Fibroblast of lung (primary cell): ENCODE results near the gene ZNF600. TPM values are rescaled to one million over a fixed set of nuclear protein-coding genes. Genes with fewer than 3 reads are reported as not detected.
A peak's percentile ranks its signal among the peaks of the same experiment; 100 is the strongest.
"Not testable (repeated sequence)": the region's sequence is repeated elsewhere in the genome, so short reads cannot be mapped to it uniquely, and the experiment has no call there.

Source experiments
- DNase-seq, 2 donors: peaks; one replicate each; pipeline versions ENCODE4 v3.0.0 to v3.0.0-alpha.2; 2010; ENCODE audit warnings: low read depth in 2 of 2
- H2AFZ ChIP-seq: 2 replicates; pipeline ENCODE4 v1.5.1; 2012; ENCODE audit warnings: low read length, control low read depth, inconsistent platforms
- H3K27ac ChIP-seq: 2 replicates; pipeline ENCODE4 v1.5.1; 2011; ENCODE audit warnings: low read length, control low read depth; ENCODE audit not compliant: insufficient read depth
- H3K27me3 ChIP-seq: 2 replicates; pipeline ENCODE4 v1.5.1; 2011; ENCODE audit warnings: mild to moderate bottlenecking, low read length; ENCODE audit not compliant: control insufficient read depth, insufficient read depth
- H3K36me3 ChIP-seq: 2 replicates; pipeline ENCODE4 v1.5.1; 2011; ENCODE audit warnings: low read length; ENCODE audit not compliant: control insufficient read depth, insufficient read depth
- H3K4me1 ChIP-seq: 2 replicates; pipeline ENCODE4 v1.5.1; 2011; ENCODE audit warnings: low read length; ENCODE audit not compliant: control insufficient read depth, insufficient read depth; ENCODE audit errors: extremely low read depth
- H3K4me2 ChIP-seq: 2 replicates; pipeline ENCODE4 v1.5.1; 2011; ENCODE audit warnings: low read length, control low read depth; ENCODE audit not compliant: insufficient read depth; ENCODE audit errors: extremely low read depth
- H3K4me3 ChIP-seq, 4 experiments: fragments of 200-600 bp in 1 of 4; sonication (generic) in 1 of 4; replicated peaks in 1 of 4; 2 replicates each; pipeline ENCODE4 v1.5.1; 2011 to 2016; ENCODE audit warnings: low read length in 4 of 4, low read depth in 3 of 4, mild to moderate bottlenecking in 3 of 4, control low read depth in 2 of 4, inconsistent platforms in 1 of 4, mixed read lengths in 1 of 4; ENCODE audit not compliant: insufficient read depth in 1 of 4; ENCODE audit errors: control extremely low read depth in 1 of 4
- H3K79me2 ChIP-seq: 2 replicates; pipeline ENCODE4 v1.5.1; 2012; ENCODE audit warnings: mild to moderate bottlenecking, low read length, inconsistent platforms; ENCODE audit not compliant: control insufficient read depth, insufficient read depth
- H3K9ac ChIP-seq: 2 replicates; pipeline ENCODE4 v1.5.1; 2011; ENCODE audit warnings: mild to moderate bottlenecking, low read length, control low read depth; ENCODE audit not compliant: insufficient read depth
- H3K9me3 ChIP-seq: 2 replicates; pipeline ENCODE4 v1.5.1; 2012; ENCODE audit warnings: low read depth, low read length; ENCODE audit not compliant: control insufficient read depth, insufficient read depth
- H4K20me1 ChIP-seq: 2 replicates; pipeline ENCODE4 v1.5.1; 2011; ENCODE audit warnings: low read length; ENCODE audit not compliant: control insufficient read depth, insufficient read depth; ENCODE audit errors: extremely low read depth
- CTCF ChIP-seq, 2 donors: IDR thresholded peaks in 1 of 2; conservative IDR thresholded peaks in 1 of 2; 1 replicate in 1 of 2; 2 replicates in 1 of 2; pipeline ENCODE4 v1.5.1; 2011 to 2012; ENCODE audit warnings: low read length in 2 of 2, control low read depth in 1 of 2, inconsistent platforms in 1 of 2, low read depth in 1 of 2, mild to moderate bottlenecking in 1 of 2
- EZH2 ChIP-seq: IDR thresholded peaks from 2 replicates; pipeline ENCODE4 v1.5.1; 2012; ENCODE audit warnings: low read length, control low read depth, mild to moderate bottlenecking; ENCODE audit errors: missing control alignments
- polyA plus RNA-seq, 2 donors: library from polyadenylated mRNA; depleted of rRNA in 1 of 2; stranded (reverse) in 1 of 2; unstranded in 1 of 2; fragments of >200 nt; gene quantifications; 2 replicates each; pipeline ENCODE4 v1.2.1, GENCODE V29; 2011 to 2012; ENCODE audit warnings: missing spikeins in 1 of 2
- total RNA-seq: library from RNA; depleted of rRNA; stranded (reverse); fragments of >200 nt; gene quantifications from 2 replicates; pipeline ENCODE4 v1.2.1, GENCODE V29; 2014

ZNF600 gene
- total and polyA plus RNA-seq, 2 donors (not counting 1 experiment from before 2014, with no cell fraction given): 2.7 to 5.0 TPM

GRCh38 chr19:52716522-52716921, 70.1 kb downstream of the ZNF600 start:
- Histone ChIP-seq H3K27ac (no peak overlapping the region), H3K27me3 (no peaks in the 10 kb centered on the region), H3K4me1 (no peaks in the 10 kb centered on the region), H3K4me3 (no peak overlapping the region), H3K79me2 (no peaks in the 10 kb centered on the region), H2AFZ (no peak overlapping the region), H3K9ac (no peak overlapping the region), H3K4me2 (no peak overlapping the region), H4K20me1 (no peaks in the 10 kb centered on the region), H3K36me3 (peaks cover 2% of the 10 kb centered on the region), H3K9me3 (no peaks in the 10 kb centered on the region)
- TF ChIP-seq EZH2 (no peak), CTCF (conservative IDR thresholded peaks at IDR 0.05 in 1 of 2, IDR thresholded peaks at IDR 0.05 in 1 of 2; ENCODE audit: low read depth in 1 of 2, low read length in 2 of 2) (no peak)
- no peak for DNase-seq

GRCh38 chr19:52715902-52716301, 70.7 kb downstream of the ZNF600 start:
- not testable (repeated sequence) for H3K9ac ChIP-seq, H3K4me2 ChIP-seq, H3K9me3 ChIP-seq, H3K27ac ChIP-seq, H3K79me2 ChIP-seq, H4K20me1 ChIP-seq, H3K4me1 ChIP-seq, H2AFZ ChIP-seq, H3K4me3 ChIP-seq, H3K36me3 ChIP-seq, H3K27me3 ChIP-seq
- DNase-seq: peak; percentile 5 to 18

- not testable (repeated sequence) for H3K4me3 ChIP-seq, H3K4me2 ChIP-seq, H3K9ac ChIP-seq, H3K4me1 ChIP-seq, DNase-seq, H3K27me3 ChIP-seq, H3K79me2 ChIP-seq, H3K36me3 ChIP-seq, H2AFZ ChIP-seq, H3K9me3 ChIP-seq, H4K20me1 ChIP-seq, H3K27ac ChIP-seq
Measured at GRCh38 chr19:52715330-52715729, 71.3 kb downstream of the ZNF600 start.

Other genes with a start within 250 kb of the ZNF600 start
- 12.6 and 18.8 TPM in 2 replicates for gene ZNF701, start 216.5 kb downstream of the ZNF600 start, total RNA-seq
- 5.7 and 6.8 TPM in 2 replicates for gene ZNF701, start 216.5 kb downstream of the ZNF600 start, polyA plus RNA-seq
- 47.0 and 60.6 TPM in 2 replicates for gene ZNF83, start 148.4 kb downstream of the ZNF600 start, total RNA-seq
- gene ZNF83, start 148.4 kb downstream of the ZNF600 start, polyA plus RNA-seq: 21.1 and 27.2 TPM in 2 replicates
- 10.8 and 14.5 TPM in 2 replicates for gene ZNF611, start 51.7 kb downstream of the ZNF600 start, total RNA-seq
- 6.9 and 7.0 TPM in 2 replicates for gene ZNF611, start 51.7 kb downstream of the ZNF600 start, polyA plus RNA-seq
- 15.4 and 15.7 TPM in 2 replicates for gene ZNF28, start 34.8 kb upstream of the ZNF600 start, total RNA-seq
- gene ZNF28, start 34.8 kb upstream of the ZNF600 start, polyA plus RNA-seq: 7.5 and 11.4 TPM in 2 replicates
- gene ZNF468, start 70.8 kb upstream of the ZNF600 start, total RNA-seq: 24.1 and 30.6 TPM in 2 replicates
- 10.2 and 11.9 TPM in 2 replicates for gene ZNF468, start 70.8 kb upstream of the ZNF600 start, polyA plus RNA-seq
- gene ZNF320, start 110.8 kb upstream of the ZNF600 start, total RNA-seq: 14.6 and 19.7 TPM in 2 replicates
- 3.6 and 8.5 TPM in 2 replicates for gene ZNF320, start 110.8 kb upstream of the ZNF600 start, polyA plus RNA-seq
- 2.6 and 4.3 TPM in 2 replicates for gene ZNF888, start 136.6 kb upstream of the ZNF600 start, total RNA-seq
- gene ZNF888, start 136.6 kb upstream of the ZNF600 start, polyA plus RNA-seq: 1.6 and 2.4 TPM in 2 replicates
- gene ZNF816, start 176.1 kb upstream of the ZNF600 start, total RNA-seq: 10.1 and 10.3 TPM in 2 replicates
- 2.9 and 3.1 TPM in 2 replicates for gene ZNF816, start 176.1 kb upstream of the ZNF600 start, polyA plus RNA-seq
- gene ERVV-1, start 227.1 kb upstream of the ZNF600 start, total RNA-seq: not detected in 2 replicates
- 0.03 and 0.15 TPM in 2 replicates for gene ERVV-1, start 227.1 kb upstream of the ZNF600 start, polyA plus RNA-seq